ENCODE results near the gene IHH.

DNA sequence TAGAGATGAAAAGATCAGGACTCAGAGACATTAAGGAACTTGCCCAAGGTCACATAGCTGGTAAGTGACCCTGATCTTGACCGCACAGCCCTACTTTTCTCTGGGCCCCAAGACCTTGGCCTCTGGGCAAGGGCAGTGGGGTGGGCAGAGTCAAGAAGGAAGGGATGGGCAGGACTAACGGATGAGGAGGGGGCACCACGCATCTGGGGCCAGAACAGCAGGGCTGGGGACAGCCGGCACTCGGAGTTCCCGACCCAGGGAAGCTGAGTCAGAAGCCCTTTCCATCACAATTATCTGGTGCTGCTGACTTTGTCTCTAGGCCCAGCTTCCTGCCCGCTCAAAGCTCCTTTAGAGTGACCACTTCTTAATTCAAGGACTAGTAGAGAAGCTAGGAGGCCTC, 33.8 kb downstream of the IHH start:
- TF ChIP-seq, protein P1, sequence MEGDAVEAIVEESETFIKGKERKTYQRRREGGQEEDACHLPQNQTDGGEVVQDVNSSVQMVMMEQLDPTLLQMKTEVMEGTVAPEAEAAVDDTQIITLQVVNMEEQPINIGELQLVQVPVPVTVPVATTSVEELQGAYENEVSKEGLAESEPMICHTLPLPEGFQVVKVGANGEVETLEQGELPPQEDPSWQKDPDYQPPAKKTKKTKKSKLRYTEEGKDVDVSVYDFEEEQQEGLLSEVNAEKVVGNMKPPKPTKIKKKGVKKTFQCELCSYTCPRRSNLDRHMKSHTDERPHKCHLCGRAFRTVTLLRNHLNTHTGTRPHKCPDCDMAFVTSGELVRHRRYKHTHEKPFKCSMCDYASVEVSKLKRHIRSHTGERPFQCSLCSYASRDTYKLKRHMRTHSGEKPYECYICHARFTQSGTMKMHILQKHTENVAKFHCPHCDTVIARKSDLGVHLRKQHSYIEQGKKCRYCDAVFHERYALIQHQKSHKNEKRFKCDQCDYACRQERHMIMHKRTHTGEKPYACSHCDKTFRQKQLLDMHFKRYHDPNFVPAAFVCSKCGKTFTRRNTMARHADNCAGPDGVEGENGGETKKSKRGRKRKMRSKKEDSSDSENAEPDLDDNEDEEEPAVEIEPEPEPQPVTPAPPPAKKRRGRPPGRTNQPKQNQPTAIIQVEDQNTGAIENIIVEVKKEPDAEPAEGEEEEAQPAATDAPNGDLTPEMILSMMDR (IDR thresholded peaks at IDR 0.05) = no peak
- TF ChIP-seq EP300 (IDR thresholded peaks at IDR 0.05) = no peak
- no peak for TF ChIP-seq POLR2A (IDR thresholded peaks at IDR 0.05)

All from tibial nerve (tissue), 4 donors.